Measurements from ENCODE around the gene MYO3B. TPM values are rescaled to one million over a fixed set of nuclear protein-coding genes. Genes with fewer than 3 reads are reported as not detected.

The MYO3B gene
- total and polyA plus RNA-seq, 2 donors (not counting 3 experiments of a cell fraction or from before 2014, with no cell fraction given) = 0.03 TPM; not detected in 1

DNA sequence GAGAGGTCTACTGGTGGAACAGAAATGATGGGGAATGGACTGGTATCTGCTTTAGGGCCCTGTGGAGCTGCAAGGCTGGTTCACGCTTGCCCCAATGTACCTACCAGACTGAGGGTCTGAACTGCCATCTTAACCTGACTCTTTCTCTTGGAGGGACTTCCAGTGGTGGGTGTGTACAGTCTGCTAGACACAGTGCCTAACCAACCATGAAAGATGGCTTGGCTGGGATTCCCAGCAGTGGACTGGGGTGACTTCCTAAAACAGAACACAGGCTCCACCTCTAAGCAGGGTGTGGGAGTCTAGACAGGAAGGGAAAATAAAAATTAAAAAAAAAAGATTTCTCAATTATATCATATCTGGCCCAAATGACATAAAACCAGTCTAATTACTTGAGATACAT, 25.5 kb upstream of the MYO3B start:
- DNase-seq (ENCODE audit: low read depth, low spot score) = no peak
- Histone ChIP-seq H3K4me1 (ENCODE audit: control insufficient read depth, extremely low read depth, insufficient read depth, low read length) (peaks cover 28% of the 10 kb centered on the region), H3K27me3 (ENCODE audit: control insufficient read depth in 2 of 2, insufficient read depth in 2 of 2, low read length in 2 of 2) (no peaks in the 10 kb centered on the region), H3K9ac (replicated peaks; ENCODE audit: extremely low read depth, insufficient read depth, low read length) (no peak overlapping the region), H3K9me1 (replicated peaks; ENCODE audit: control insufficient read depth, extremely low read depth, insufficient read depth, low read length) (no peaks in the 10 kb centered on the region), H3K36me3 (ENCODE audit: control insufficient read depth in 2 of 2, extremely low read depth in 1 of 2, insufficient read depth in 2 of 2, low read length in 2 of 2) (no peaks in the 10 kb centered on the region), H3K27ac (ENCODE audit: insufficient read depth, low read depth, low read length) (no peak overlapping the region), H4K20me1 (replicated peaks; ENCODE audit: control insufficient read depth, extremely low read depth, insufficient read depth, low read length) (no peaks in the 10 kb centered on the region), H3K9me3 (replicated peaks; ENCODE audit: control insufficient read depth, insufficient read depth, low read length) (no peaks in the 10 kb centered on the region), H3K4me3 (replicated peaks in 1 of 3; ENCODE audit: insufficient read depth in 1 of 3, low read depth in 1 of 3, low read length in 3 of 3) (no peak overlapping the region), H2AFZ (ENCODE audit: low read depth, low read length) (no peak overlapping the region), H3K79me2 (ENCODE audit: control insufficient read depth, insufficient read depth, low read length) (no peaks in the 10 kb centered on the region), H3K4me2 (ENCODE audit: insufficient read depth, low read length) (no peak overlapping the region)
- dilution Hi-C loops (cut with MboI; ENCODE audit: extremely low pct_ligation_motif_present, low sequenced_read_pairs) = no loop called here
- no TSS peak for BruUV-seq (replicated peaks)
- TF ChIP-seq EZH2 (IDR thresholded peaks at IDR 0.05; ENCODE audit: borderline replicate concordance, low read depth, low read length, severe bottlenecking) (no peak), POLR2A (IDR thresholded peaks at IDR 0.05; ENCODE audit: low read depth, low read length) (no peak), CTCF (IDR thresholded peaks at IDR 0.05; ENCODE audit: extremely low read depth in 1 of 2, insufficient read depth in 1 of 2, low read depth in 1 of 2, low read length in 2 of 2) (no peak), FOS (IDR thresholded peaks at IDR 0.05; ENCODE audit: borderline replicate concordance, insufficient read depth, low read length) (no peak), MAX (IDR thresholded peaks at IDR 0.05; ENCODE audit: insufficient read depth, insufficient read length) (no peak), GATA2 (IDR thresholded peaks at IDR 0.05; ENCODE audit: insufficient read depth, insufficient read length, low read depth, low read length) (no peak)
- ChIA-PET POLR2A (no interaction called here), CTCF (no interaction called here)
- intact Hi-C loops (cut with micrococcal nuclease) = no loop called here
- FAIRE-seq = no peak
